GM21526 (cell line): ENCODE measurements around the gene PARP12.

Experiments used
- ATAC-seq: cut with Tn5 transposase; IDR thresholded peaks from one replicate; pipeline ENCODE4 v1.9.1; 2021; ENCODE audit warnings: moderate library complexity; ENCODE audit not compliant: unreplicated experiment, low FRiP score

PARP12 gene

DNA sequence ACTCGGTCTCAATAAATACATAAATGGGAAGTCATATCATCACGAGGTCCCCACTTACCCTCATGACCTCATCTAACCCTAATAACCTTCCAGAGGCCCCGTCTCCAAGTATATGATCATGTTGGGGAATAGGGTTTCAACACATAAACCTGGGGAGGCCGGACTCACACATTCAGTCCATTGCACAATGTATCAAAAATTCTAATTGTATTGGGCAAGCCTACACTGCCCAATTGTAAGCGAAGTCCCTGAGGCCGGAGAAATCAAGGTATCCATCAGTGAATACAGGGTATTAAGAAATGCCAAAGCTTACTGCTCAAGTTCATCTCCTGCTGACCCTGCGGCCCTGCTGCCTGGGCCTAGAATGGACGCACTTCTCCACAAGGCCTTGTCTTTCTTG, 69.6 kb downstream of the PARP12 start:
- no peak for ATAC-seq

DNA sequence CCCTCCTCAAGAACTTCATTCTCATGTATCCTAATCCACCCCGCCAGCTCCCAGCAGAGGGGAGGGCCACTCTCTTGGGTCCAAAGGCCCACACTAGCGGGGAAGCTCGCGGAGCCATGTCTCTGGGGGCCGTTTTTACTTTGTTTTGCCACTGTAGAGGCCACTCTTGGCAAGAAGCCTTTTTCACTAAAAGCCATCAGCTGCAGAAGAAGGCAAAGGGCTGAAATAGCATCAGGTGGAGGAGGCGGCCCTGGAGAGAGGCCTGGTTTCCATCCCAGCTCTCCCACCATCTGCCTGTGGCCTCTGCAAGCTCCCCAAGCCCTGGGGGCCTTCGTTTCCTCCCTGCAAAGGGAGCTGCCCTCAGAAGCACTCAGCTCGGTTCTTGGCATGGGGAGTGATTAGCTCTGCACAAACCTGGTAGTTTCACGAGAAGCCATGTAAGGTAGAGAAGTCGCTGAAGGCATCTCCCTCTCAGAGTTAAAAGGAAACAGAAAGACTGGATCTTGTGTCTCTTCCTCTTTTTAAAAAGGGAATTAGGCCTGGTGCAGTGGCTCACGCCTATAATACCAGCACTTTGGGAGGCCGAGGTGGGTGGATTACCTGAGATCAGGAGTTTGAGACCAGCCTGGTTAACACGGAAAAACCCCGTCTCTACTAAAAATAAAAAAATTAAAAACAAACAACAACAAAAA, 70.3 kb downstream of the PARP12 start:
- no peak for ATAC-seq

DNA sequence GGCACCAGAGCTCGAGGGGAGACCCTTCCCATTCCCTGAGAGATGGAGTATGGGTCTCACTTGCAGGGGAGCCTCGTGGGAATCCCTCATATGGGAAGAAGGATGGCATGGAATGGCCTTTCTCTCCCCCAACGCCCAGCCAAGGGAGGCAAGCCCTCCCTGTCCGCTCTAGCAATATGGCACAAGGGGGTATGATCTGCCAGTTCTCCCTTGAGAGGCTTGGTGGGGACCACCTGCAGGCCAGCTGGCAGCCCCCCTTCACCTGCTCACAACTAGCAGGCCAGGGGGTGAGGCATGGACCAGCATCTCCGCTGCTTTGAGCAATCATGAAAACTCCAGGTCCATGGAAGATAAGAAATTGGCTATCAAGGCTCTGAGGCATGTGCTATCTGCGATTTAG, 70.8 kb downstream of the PARP12 start:
- ATAC-seq = no peak

DNA sequence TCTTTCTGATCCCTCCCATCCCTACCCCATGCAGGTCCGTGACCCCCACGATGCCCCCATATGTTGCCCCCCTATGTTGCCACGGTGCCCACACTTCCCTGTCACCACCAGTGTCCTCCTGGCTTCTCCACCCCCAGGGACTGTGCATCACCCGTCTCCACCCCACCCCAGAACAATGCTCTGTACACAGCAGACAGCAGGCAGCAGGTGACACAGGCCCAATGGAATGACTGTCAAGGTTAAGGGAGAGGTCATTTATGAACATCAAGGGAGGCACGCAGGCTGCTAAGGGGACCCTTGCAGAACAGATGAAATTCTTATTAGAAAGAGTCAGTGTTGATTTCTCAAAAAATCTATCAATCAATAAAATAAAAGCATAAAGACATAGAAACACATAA, 71.5 kb downstream of the PARP12 start:
- ATAC-seq = no peak

DNA sequence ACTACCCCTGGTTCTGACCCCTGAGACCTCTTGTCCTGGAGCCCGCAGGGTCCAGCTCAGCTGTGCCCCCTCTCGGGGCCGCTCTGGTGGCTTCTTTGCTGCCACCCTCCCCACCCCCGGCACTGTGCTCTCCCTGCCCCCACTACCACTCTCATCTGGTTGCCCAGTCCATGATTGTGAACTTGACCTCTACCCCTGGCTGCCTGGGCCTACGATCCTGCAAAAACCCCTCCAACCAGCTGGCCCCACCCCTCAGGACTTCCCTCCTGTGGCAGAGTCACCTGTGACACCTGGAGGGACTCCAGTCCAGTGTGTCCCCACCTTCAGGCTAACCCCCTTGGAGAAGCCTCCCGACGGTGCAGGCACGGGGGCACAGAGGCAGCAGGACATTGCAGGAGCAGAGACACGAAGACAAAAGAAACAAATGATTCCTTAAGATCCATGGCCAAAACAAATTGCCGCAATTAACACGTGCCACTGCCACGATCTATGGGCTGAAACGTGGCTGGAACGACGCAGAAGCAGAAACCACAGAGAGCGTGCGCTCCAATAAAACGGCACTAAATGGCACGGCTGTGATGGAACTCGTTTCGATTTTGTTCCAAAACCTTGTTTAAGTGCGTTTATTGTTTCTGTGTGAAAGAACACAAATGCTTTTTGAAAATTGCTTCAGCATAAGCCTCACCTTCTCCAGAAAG, 72.0 kb downstream of the PARP12 start:
- no peak for ATAC-seq

DNA sequence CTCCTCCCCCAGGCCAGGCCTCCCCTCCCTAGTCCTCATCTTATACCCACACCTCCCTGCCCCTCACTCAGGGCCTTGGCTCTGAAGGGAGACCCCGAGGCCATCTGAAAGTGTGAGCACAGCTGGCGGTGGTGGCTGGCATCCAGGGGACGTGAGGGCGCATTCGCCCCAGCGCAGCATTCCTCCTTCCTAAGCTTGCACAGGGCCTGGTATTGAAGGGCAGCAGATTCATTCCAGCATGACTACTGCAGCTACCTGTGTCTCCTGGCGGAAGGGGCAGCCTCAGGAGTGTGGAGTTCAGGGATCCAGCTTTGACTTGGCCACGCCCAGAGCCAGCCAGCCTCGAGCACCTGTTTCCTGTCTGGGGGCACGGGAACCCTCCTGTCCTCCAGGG, 72.6 kb downstream of the PARP12 start:
- ATAC-seq = no peak

DNA sequence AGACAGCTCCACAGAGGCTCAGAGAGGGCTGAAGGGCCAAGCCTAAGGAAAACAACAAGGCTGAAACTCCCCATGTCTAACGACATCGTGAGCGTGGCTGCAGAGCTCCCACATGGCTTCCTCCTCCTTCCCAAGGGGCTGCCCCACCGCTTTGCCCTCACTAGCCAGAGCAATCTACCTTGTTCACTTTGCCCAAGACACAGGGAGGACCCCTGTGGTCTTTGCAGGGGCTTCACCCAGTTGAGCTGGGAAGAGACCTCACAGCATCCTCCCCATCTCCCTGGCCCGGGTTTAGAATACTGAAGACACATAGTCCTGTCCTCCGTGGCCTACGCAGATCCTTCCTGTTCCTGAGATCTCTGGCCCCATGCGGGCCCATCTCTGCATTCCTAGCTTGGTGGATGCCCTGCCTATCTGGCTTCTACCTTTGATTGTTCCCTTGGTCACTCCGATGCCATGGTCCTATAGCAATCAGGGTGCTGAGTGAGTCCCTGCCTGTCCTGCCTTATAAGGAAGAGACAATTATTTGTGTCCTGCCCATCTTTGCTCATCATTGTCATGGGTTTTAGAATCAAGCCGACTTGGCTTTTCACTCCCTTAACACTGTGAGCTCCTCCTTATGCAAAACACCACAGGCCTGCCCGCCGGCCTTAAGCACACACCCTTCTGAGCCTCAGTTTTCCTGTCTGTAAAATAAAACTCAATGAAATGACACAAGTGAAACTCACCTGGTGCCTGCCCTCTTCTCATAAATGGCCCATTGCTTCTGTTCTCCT, 73.2 kb downstream of the PARP12 start:
- ATAC-seq = no peak

DNA sequence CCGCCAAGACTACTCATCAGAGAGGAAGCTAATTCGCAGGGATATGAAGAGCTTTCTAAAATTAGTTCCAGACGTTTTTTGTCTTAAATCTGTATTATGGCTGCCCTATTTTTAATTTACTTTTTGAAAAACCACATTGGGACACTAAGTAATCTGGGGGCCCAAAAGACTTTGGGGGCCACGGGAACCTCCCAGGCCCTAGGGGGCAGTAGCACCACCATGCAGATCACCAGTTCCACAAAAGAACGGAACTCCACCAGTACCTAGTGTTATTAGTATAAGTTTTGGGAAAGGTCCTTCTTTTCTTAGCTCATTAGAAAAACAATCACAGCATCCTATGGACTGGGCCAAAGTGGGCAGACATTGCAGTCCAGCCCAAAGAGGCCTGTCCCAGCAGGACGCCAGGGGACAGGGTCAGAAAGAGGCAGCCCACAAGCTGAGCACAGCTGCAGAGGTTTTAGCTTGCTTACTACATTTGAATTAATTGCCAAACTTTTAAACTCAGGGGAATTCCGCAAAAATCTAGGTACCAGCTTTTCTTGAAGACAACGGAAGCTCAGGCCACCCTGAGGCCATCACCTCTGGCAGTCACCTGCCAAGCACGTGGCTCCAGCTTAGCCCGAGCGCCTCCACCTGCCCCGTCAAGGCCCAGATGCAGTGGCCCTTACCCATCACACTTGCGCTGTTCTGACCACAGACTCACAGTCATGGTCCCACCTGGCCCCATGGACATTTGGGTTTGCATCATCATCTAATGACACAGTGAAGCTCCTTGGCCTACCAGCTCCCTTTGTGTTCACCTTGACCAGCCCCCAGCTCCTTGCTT, 74.8 kb downstream of the PARP12 start:
- no peak for ATAC-seq

DNA sequence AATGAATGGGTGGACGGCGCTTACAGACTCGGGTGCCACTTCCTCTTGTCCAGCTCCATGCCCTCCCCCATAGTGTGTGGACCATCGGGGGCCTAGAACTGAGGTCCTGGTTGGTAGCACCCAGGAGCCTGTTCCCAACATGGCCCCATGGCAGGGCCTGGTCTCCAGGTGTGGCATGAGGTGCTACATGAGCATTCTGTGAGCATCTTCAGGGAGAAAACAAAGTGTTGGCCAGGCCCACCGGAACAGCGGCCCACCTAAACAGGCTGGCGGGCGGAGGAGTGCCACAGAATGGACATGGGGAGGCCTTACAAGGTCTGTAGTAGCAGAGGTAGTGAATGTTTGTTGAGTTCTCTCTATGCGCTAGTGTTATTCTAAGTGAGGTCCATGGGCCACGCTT, 76.9 kb downstream of the PARP12 start:
- no peak for ATAC-seq

DNA sequence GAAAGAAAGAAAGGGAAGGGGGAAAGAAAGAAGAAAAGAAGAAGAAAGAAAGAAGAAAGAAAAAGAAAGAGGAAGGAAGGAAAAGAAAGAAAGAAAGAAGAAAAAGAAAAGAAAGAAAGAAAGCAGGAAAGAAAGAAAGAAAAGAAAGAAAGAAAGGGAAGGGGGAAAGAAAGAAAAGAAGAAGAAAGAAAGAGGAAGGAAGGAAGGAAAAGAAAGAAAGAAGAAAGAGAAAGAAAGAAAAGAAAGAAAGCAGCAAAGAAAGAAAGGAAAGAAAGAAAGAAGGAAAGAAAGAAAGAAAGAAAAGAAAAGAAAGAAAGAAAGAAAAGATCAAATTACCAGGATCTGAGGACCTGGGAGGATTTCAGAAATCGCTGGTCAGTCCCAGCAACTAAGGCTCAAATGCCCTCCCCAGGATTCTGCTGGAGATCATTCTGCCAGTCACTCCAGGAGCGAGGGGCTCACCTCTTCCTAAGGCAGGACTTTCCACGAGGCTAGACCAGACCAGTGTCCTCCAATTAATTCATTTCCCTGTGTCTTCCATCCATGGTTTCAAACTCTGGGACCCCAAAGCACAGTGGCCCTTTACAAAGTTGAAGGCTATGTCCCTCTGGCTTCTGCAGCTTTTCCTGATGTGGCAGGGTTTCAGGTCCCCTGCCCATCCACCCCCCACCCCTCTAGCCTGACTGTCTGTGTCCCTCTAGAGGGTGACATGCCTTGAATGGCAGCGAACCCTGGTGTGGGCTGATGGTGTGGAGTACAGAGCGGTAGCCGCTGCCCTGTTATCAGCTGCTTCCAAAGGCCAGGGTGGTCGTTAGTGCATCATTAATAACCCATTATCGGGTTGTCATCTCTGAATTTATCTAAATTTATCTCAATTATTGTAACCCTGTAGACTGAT, 77.9 kb downstream of the PARP12 start:
- no peak for ATAC-seq

DNA sequence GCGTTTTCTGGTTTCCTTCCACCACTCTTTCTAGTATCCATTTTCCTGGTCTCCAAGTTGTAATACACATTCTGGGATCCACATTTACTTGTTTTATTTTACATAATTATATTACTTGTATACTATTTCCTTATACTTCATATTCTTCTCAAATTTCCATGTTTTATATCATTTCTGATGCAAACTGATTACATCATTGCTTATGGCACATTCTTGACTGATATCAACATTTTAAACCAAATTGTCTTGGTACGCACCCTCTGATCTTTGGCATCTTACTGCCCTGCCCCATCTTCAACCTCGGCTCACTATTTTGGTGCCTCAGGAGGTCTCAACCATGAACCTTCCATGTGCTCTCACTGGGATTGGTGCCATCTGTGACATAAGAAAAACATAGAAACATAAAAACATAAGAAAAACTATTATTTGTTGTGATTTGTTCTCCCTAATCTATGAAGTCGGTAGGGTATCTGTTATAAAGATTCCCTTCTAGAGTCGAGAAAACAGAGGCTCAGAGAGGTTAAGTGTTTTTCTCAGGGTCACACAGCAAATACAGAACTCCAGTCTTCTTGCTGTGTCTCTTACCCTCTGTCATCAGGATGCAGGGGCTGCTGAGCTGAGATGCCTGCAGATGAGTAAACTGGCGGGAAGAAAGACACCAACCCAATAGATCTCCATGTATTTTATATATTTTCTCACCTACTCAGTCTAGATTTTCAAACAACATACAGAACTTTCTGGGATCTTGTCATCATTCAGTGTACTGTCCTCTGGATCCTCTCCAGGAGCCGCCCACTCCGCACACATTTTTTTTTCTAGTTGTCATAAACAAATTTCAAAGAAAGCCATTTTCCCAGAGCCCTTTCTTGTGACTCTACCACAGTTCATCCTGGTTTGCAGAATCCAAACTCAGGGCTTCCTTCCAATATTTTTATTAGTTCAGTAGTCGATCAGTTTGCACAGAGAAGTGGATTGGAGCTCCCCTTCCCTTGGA, 79.5 kb downstream of the PARP12 start:
- no peak for ATAC-seq

DNA sequence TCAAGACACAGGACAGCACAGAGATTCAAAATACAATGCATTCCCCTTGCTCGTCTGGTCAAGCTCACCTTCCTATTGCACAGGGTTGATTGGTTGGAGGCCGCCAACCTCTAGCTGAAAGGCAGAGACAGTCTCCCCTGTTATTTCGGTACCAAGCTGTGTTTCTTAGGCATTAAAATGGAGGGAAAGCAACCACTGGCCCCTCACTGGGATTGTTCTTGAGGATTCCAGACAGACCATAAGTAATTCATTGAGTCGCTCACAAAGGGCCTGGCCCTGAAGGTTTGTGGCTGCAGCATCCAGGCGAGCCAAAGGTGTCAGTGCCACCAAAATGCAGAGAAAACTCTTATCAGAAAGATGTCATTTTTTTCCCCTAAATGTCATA, 81.2 kb downstream of the PARP12 start:
- no peak for ATAC-seq

DNA sequence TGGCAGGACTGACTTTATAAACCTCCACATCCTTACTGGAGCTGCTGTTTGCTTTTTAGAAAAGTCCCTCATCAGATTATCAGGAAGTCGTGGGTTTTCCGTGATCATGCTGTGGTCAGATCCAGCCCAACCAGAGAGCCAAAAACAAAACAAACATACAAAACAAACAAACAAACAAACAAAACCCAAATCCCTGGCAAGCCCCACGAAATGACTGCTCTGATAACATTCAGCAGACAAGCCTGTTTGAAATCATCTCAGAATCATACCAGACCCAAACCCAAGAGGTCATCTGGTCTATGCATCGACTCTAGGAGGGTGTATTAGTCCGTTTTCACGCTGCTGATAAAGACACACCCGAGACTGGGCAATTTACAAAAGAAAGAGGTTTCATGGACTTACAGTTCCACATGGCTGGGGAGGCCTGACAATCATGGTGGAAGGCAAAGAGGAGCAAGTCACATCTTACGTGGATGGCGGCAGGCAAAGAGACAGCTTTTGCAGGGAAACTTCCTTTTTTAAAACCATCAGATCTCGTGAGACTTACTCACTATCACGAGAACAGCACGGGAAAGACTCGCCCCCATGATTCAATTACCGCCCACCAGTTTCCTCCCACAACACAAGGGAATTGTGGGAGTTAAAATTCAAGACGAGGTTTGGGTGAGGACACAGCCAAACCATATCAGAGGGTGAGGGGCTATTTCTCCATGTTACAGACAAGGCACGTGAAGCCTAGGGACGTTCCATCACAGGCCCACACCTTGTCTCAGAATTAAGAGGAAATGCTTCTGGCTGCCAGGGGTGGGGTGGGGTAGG, 85.7 kb downstream of the PARP12 start:
- ATAC-seq = no peak

DNA sequence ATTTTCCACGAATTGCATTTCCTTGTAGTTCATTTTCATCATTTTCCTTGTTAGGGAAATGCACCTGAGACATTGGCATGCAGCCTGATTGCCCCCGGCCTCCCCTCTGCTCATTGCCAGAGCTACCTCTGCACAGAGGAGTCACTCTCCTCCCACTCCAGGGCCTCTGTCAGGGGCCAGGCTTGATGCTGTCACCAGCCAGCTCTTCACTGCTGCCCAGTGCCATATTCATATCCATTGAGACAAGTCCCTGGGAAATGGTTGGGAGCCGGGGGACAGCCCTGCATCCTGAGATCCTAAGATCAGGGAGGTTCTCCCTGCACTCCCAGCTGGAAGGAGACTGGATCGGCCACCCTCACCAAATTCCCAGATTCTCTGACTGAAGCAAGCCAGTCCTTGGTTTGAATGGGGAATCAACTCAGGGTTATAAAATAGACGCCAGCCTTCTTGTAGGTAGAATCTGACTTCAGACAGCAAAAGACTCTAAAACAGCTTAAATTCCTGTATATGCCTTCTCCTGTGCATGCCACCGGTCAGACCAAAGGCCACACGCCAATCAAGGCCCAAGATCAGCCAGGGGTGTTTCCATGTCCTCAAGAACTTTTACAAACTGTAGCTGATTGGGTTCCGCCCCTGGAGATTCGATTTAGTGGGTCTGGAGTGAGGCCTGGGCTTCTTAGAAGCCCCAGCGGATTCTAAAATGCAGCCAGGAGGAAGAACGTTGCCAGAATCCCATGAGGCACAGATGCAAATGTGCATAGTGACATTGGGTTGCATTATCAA, 86.5 kb downstream of the PARP12 start:
- ATAC-seq = no peak

DNA sequence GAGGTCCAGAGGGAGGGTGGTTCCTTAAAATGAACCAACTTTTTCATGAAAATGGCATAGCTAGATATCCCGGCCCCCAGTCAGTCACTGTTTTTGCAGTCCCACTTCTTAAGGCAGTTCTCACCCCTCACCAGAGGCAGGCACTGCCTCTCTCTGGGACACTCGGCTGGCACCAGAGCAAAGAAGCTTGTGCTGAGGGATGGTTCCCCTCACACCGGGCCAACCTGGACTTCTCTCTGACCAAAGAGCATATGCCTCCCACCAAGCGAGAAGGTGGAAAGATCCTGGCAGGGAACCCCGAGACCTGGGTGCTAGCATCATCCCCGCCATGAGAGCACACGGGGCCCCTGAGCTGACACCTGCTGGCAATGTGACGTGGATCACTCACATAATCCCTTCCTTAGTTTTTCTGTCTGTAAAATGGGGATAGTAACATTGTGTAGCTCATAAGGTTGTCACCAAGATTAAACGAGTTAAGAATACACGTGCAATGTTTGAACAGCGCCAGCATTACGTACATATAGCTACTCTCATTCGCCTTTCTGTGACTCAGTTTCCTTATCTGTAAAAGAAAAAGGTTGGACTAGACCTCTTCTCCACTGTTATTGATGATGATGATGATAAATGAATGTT, 88.5 kb downstream of the PARP12 start:
- ATAC-seq = no peak
